Esophagus muscularis mucosa (tissue), 4 donors: ENCODE data around the gene LRFN3. TPM values are rescaled to one million over a fixed set of nuclear protein-coding genes. Genes with fewer than 3 reads are reported as not detected.

Experiments used
- DNase-seq: peaks from one replicate; pipeline ENCODE4 v3.0.0-alpha.2; 2017; ENCODE audit errors: extremely low spot score
- H3K27ac ChIP-seq, 4 donors: fragments of 200-600 bp; sonication (generic); replicated peaks in 1 of 4; 1 replicate in 3 of 4; 2 replicates in 1 of 4; pipeline ENCODE4 v1.5.1; 2016 to 2019; ENCODE audit warnings: mild to moderate bottlenecking in 1 of 4
- H3K27me3 ChIP-seq, 4 donors: fragments of 200-600 bp; sonication (generic); one replicate each; pipeline versions ENCODE4 v1.5.1 to v1.6.0; 2016 to 2019
- H3K36me3 ChIP-seq, 4 donors: fragments of 200-600 bp; sonication (generic); one replicate each; pipeline ENCODE4 v1.5.1; 2016 to 2019
- H3K4me1 ChIP-seq, 4 donors: fragments of 200-600 bp; sonication (generic); one replicate each; pipeline ENCODE4 v1.5.1; 2016 to 2019
- H3K4me3 ChIP-seq, 4 donors: fragments of 200-600 bp; sonication (generic); 1 replicate in 2 of 4; 2 replicates in 2 of 4; pipeline ENCODE4 v1.5.1; 2016 to 2019; ENCODE audit warnings: mild to moderate bottlenecking in 4 of 4, moderate library complexity in 1 of 4
- H3K9me3 ChIP-seq, 4 donors: fragments of 200-600 bp; sonication (generic); 1 replicate in 3 of 4; 2 replicates in 1 of 4; pipeline ENCODE4 v1.5.1; 2016 to 2019
- CTCF ChIP-seq, 3 experiments: fragments of 200-600 bp in 2 of 3; fragments of 450-650 bp in 1 of 3; sonication (generic) in 2 of 3; IDR thresholded peaks; one replicate each; pipeline ENCODE4 v1.5.1; 2017 to 2019; ENCODE audit warnings: antibody characterized with exemption in 3 of 3, mild to moderate bottlenecking in 2 of 3, moderate library complexity in 1 of 3
- EP300 ChIP-seq: sonication (generic); formaldehyde crosslinking; IDR thresholded peaks from one replicate; pipeline ENCODE4 v1.6.1; 2017; ENCODE audit warnings: antibody characterized with exemption
- POLR2A ChIP-seq: fragments of 450-650 bp; IDR thresholded peaks from one replicate; pipeline ENCODE4 v1.6.1; 2017; ENCODE audit warnings: antibody characterized with exemption, moderate library complexity, mild to moderate bottlenecking, low read depth
- POLR2AphosphoS5 ChIP-seq, 2 donors: sonication (generic); formaldehyde crosslinking; IDR thresholded peaks; one replicate each; pipeline ENCODE4 v1.6.1; 2017; ENCODE audit warnings: antibody characterized with exemption in 2 of 2
- WGBS: methylation state at CpG from one replicate; pipeline ENCODE4 v1.1.5; 2018; 5-methylcytosine and 5-hydroxymethylcytosine counted together
- intact Hi-C: fragments of 100-400 bp; cut with DNase I; formaldehyde crosslinking; loops from one replicate; pipeline ENCODE4 v1.15.1; 2023
- total RNA-seq, 4 donors: library from RNA; depleted of rRNA; stranded (reverse); fragments of >200 nt; gene quantifications; one replicate each; pipeline versions ENCODE4 v1.1.0 to v1.2.1, GENCODE V29; 2016

LRFN3 gene
- total RNA-seq, 4 donors from 2014 or later, result 7.5 to 22.6 (median 15.3) TPM

- Histone ChIP-seq H3K27ac (no peak overlapping the region), H3K27me3 (no peaks in the 10 kb centered on the region), H3K4me3 (no peak overlapping the region), H3K9me3 (no peaks in the 10 kb centered on the region), H3K4me1 (peaks cover 12 to 31% (median 29%) of the 10 kb centered on the region in 4 donors), H3K36me3 (peaks cover 21 to 61% (median 44%) of the 10 kb centered on the region in 4 donors)
- intact Hi-C loops, result no loop called here
- DNase-seq, result no peak
- WGBS, result 76% methylated on average over 4 of the region's 4 CpGs
- TF ChIP-seq CTCF (IDR thresholded peaks at IDR 0.05) (no peak), EP300 (no peak), POLR2AphosphoS5 (IDR thresholded peaks at IDR 0.05) (no peak), POLR2A (no peak)
These were observed 4.7 kb downstream of the LRFN3 start for GRCh38 chr19:35940839-35941238.

- no peak for TF ChIP-seq POLR2AphosphoS5 (IDR thresholded peaks at IDR 0.05)
- no peak for TF ChIP-seq POLR2A
- TF ChIP-seq CTCF (IDR thresholded peaks at IDR 0.05), result no peak
- TF ChIP-seq EP300, result no peak
- peaks cover 5 to 21% (median 20%) of the 10 kb centered on the region in 4 donors for H3K4me1 ChIP-seq
- H3K9me3 ChIP-seq, result no peaks in the 10 kb centered on the region
- no peak for DNase-seq
- peaks cover 21 to 61% (median 44%) of the 10 kb centered on the region in 4 donors for H3K36me3 ChIP-seq
- intact Hi-C loops, result no loop called here
- 84% methylated on average over 3 of the region's 3 CpGs for WGBS
- no peak overlapping the region for H3K27ac ChIP-seq
- no peak overlapping the region for H3K4me3 ChIP-seq
- no peaks in the 10 kb centered on the region for H3K27me3 ChIP-seq
These were observed 6.1 kb downstream of the LRFN3 start for GRCh38 chr19:35942235-35942634.

DNA sequence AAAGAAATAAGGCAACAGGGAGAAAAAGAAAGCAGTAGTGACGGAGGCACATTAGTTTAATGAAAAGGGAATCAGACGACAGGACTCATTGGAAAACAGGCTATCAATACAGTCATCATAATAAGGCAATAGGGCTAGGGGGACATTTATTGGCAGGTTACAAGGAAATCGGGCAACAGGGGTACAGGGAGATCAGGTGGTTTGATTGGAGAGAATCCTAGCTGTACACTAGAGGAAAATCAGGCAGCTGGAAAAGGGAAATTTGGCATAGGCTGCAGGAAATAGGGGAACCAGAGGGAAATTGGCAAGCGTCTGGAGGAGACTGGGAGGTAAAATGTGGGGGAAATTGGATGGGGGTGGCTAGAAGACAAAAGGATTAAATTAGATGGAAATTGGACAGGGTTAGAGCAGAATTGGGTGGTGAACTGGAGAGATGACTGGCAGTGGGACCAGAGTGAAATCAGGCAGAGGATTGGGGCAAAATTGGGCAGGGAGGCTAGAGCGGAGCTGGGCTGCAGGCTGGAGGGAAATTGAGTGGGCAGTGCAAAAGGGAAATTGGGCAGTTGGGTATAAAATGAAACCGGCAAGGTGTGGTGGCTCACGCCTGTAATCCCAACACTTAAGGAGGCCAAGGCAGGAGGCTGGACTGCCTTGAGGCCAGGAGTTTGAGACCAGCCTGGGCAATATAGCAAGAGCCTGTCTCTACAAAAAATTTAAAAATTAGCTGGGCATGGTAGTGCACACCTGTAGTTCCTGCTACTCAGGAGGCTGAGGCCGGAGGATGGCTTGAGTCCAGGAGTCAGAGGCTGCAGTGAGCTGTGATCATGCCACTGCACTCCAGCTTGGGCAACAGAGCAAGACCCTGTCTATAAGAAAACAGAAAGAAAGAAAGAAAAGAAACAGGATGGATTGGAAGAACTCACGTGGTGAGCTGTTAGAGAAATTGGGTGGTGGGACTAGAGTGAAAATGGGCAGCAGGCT lies 7.4 kb downstream of the LRFN3 start:
- intact Hi-C loops, result no loop called here
- Histone ChIP-seq H3K9me3 (no peaks in the 10 kb centered on the region), H3K36me3 (peaks cover 21 to 61% (median 44%) of the 10 kb centered on the region in 4 donors), H3K4me3 (no peak overlapping the region), H3K27ac (no peak overlapping the region), H3K4me1 (peaks cover 0 to 13% (median 6%) of the 10 kb centered on the region in 4 donors), H3K27me3 (no peaks in the 10 kb centered on the region)
- DNase-seq, result no peak
- no peak for TF ChIP-seq POLR2AphosphoS5 (IDR thresholded peaks at IDR 0.05)
- no peak for TF ChIP-seq POLR2A
- TF ChIP-seq CTCF (IDR thresholded peaks at IDR 0.05), result no peak
- TF ChIP-seq EP300, result no peak
- WGBS, result 81% methylated on average over 9 of the region's 9 CpGs

DNA sequence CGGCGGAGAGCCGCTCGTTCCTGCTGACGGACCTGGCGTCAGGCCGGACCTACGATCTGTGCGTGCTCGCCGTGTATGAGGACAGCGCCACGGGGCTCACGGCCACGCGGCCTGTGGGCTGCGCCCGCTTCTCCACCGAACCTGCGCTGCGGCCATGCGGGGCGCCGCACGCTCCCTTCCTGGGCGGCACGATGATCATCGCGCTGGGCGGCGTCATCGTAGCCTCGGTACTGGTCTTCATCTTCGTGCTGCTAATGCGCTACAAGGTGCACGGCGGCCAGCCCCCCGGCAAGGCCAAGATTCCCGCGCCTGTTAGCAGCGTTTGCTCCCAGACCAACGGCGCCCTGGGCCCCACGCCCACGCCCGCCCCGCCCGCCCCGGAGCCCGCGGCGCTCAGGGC lies 8.4 kb downstream of the LRFN3 start:
- 84% methylated on average over 16 of the region's 52 CpGs for WGBS
- H3K4me1 ChIP-seq, result peaks cover 0 to 7% (median 0%) of the 10 kb centered on the region in 4 donors
- H3K27me3 ChIP-seq, result no peaks in the 10 kb centered on the region
- intact Hi-C loops, result no loop called here
- peaks cover 20 to 53% (median 39%) of the 10 kb centered on the region in 4 donors for H3K36me3 ChIP-seq
- H3K9me3 ChIP-seq, result no peaks in the 10 kb centered on the region
- no peak overlapping the region for H3K27ac ChIP-seq
- no peak overlapping the region for H3K4me3 ChIP-seq
- TF ChIP-seq POLR2A (no peak), EP300 (no peak), CTCF (IDR thresholded peaks at IDR 0.05) (no peak), POLR2AphosphoS5 (IDR thresholded peaks at IDR 0.05) (no peak)
- DNase-seq, result no peak
